ENCODE results near the gene PPM1H.

- TF ChIP-seq, protein P1, sequence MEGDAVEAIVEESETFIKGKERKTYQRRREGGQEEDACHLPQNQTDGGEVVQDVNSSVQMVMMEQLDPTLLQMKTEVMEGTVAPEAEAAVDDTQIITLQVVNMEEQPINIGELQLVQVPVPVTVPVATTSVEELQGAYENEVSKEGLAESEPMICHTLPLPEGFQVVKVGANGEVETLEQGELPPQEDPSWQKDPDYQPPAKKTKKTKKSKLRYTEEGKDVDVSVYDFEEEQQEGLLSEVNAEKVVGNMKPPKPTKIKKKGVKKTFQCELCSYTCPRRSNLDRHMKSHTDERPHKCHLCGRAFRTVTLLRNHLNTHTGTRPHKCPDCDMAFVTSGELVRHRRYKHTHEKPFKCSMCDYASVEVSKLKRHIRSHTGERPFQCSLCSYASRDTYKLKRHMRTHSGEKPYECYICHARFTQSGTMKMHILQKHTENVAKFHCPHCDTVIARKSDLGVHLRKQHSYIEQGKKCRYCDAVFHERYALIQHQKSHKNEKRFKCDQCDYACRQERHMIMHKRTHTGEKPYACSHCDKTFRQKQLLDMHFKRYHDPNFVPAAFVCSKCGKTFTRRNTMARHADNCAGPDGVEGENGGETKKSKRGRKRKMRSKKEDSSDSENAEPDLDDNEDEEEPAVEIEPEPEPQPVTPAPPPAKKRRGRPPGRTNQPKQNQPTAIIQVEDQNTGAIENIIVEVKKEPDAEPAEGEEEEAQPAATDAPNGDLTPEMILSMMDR (conservative IDR thresholded peaks at IDR 0.05) = no peak
- TF ChIP-seq ZFX (IDR thresholded peaks at IDR 0.05) = no peak
These were observed 93.1 kb downstream of the PPM1H start for GRCh38 chr12:62841846-62842245.

All from C4-2B (cell line).